ENCODE results near the gene FOXK2. TPM values are rescaled to one million over a fixed set of nuclear protein-coding genes. Genes with fewer than 3 reads are reported as not detected.

FOXK2 gene
- polyA plus RNA-seq, 4 donors = 11.6 to 25.9 (median 18.0) TPM

GRCh38 chr17:82594571-82594970, 75.0 kb downstream of the FOXK2 start:
- WGBS, 3 donors = 96% methylated on average over 11 of the region's 11 CpGs
- FAIRE-seq = no peak
- Histone ChIP-seq H3K27me3 (ENCODE audit: control insufficient read depth in 3 of 3, insufficient read depth in 3 of 3, low read length in 3 of 3) (no peaks in the 10 kb centered on the region), H3K27ac (ENCODE audit: low read depth in 1 of 3, low read length in 2 of 3) (no peak overlapping the region), H3K4me1 (ENCODE audit: control insufficient read depth in 3 of 3, insufficient read depth in 2 of 3, low read depth in 1 of 3, low read length in 2 of 3) (peaks cover 4 to 18% (median 4%) of the 10 kb centered on the region in 3 donors), H3K9me3 (ENCODE audit: control insufficient read depth in 2 of 2, insufficient read depth in 1 of 2, low read depth in 1 of 2, low read length in 1 of 2) (no peaks in the 10 kb centered on the region), H3K36me3 (ENCODE audit: control insufficient read depth in 3 of 3, insufficient read depth in 2 of 3, low read depth in 1 of 3, low read length in 3 of 3) (peaks cover 0 to 76% (median 2%) of the 10 kb centered on the region in 3 donors), H3K4me3 (ENCODE audit: low read depth in 1 of 3, low read length in 3 of 3) (no peak overlapping the region)
- no peak for DNase-seq

DNA sequence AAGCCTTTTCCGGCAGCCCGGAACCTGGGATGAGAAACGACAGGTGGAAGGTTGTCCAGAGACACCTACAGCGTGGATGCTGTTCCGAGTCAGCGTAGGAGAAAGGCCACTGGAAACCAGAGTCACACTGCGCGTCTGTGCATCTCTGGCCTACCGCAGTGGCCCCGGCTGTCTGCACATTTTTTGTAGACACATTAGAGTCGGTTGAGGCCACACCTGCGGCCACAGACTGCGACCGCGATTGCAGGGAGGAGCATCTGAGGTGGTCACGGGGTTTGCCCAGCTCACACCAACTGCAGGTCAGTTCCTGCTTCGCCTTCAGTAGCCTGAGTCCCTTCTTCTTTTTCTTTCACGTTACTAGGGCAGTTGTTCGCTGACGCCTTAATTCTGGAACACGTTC, 76.4 kb downstream of the FOXK2 start:
- peaks cover 4 to 18% (median 4%) of the 10 kb centered on the region in 3 donors for H3K4me1 ChIP-seq (ENCODE audit: control insufficient read depth in 3 of 3, insufficient read depth in 2 of 3, low read depth in 1 of 3, low read length in 2 of 3)
- no peaks in the 10 kb centered on the region for H3K9me3 ChIP-seq (ENCODE audit: control insufficient read depth in 2 of 2, insufficient read depth in 1 of 2, low read depth in 1 of 2, low read length in 1 of 2)
- DNase-seq (no peak), FAIRE-seq (no peak)
- no peak overlapping the region for H3K27ac ChIP-seq (ENCODE audit: low read depth in 1 of 3, low read length in 2 of 3)
- H3K36me3 ChIP-seq (ENCODE audit: control insufficient read depth in 3 of 3, insufficient read depth in 2 of 3, low read depth in 1 of 3, low read length in 3 of 3) = peaks cover 0 to 81% (median 7%) of the 10 kb centered on the region in 3 donors
- 86 to 94% (median 89%) methylated on average over 21 of the region's 21 CpGs for WGBS, 3 donors
- no peaks in the 10 kb centered on the region for H3K27me3 ChIP-seq (ENCODE audit: control insufficient read depth in 3 of 3, insufficient read depth in 3 of 3, low read length in 3 of 3)
- H3K4me3 ChIP-seq (ENCODE audit: low read depth in 1 of 3, low read length in 3 of 3) = no peak overlapping the region

DNA sequence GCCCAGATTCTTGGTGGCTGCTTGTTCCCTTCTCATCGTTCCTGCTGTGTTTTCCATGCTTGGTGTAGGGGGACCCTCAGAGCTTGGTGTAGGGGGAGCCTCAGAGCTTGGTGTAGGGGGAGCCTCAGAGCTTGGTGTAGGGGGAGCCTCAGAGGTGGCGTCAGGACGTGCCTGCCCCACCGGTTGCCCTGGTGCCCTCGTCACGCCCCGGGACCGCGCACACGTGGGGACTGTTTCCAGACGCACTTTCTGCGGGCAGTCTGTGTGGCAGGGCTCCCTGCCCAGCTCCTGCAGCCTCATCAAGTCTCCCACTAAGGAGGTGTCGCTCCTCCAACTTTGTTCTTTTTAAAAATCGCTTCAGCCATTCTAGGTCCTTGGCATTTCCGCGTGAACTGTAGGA, 76.8 kb downstream of the FOXK2 start:
- H3K27ac ChIP-seq (ENCODE audit: low read depth in 1 of 3, low read length in 2 of 3) = no peak overlapping the region
- peaks cover 0 to 81% (median 7%) of the 10 kb centered on the region in 3 donors for H3K36me3 ChIP-seq (ENCODE audit: control insufficient read depth in 3 of 3, insufficient read depth in 2 of 3, low read depth in 1 of 3, low read length in 3 of 3)
- WGBS, 3 donors = 84 to 87% (median 84%) methylated on average over 16 of the region's 16 CpGs
- H3K27me3 ChIP-seq (ENCODE audit: control insufficient read depth in 3 of 3, insufficient read depth in 3 of 3, low read length in 3 of 3) = no peaks in the 10 kb centered on the region
- no peak overlapping the region for H3K4me3 ChIP-seq (ENCODE audit: low read depth in 1 of 3, low read length in 3 of 3)
- peaks cover 4 to 18% (median 4%) of the 10 kb centered on the region in 3 donors for H3K4me1 ChIP-seq (ENCODE audit: control insufficient read depth in 3 of 3, insufficient read depth in 2 of 3, low read depth in 1 of 3, low read length in 2 of 3)
- no peaks in the 10 kb centered on the region for H3K9me3 ChIP-seq (ENCODE audit: control insufficient read depth in 2 of 2, insufficient read depth in 1 of 2, low read depth in 1 of 2, low read length in 1 of 2)
- no peak for DNase-seq
- no peak for FAIRE-seq

GRCh38 chr17:82596837-82597672, 77.5 kb downstream of the FOXK2 start:
- 92% methylated on average over 31 to 33 of the region's 33 CpGs for WGBS, 3 donors
- DNase-seq (no peak), FAIRE-seq (no peak)
- Histone ChIP-seq H3K9me3 (ENCODE audit: control insufficient read depth in 2 of 2, insufficient read depth in 1 of 2, low read depth in 1 of 2, low read length in 1 of 2) (no peaks in the 10 kb centered on the region), H3K27ac (ENCODE audit: low read depth in 1 of 3, low read length in 2 of 3) (no peak overlapping the region), H3K27me3 (ENCODE audit: control insufficient read depth in 3 of 3, insufficient read depth in 3 of 3, low read length in 3 of 3) (no peaks in the 10 kb centered on the region), H3K4me3 (ENCODE audit: low read depth in 1 of 3, low read length in 3 of 3) (no peak overlapping the region), H3K36me3 (ENCODE audit: control insufficient read depth in 3 of 3, insufficient read depth in 2 of 3, low read depth in 1 of 3, low read length in 3 of 3) (peaks cover 5 to 81% (median 14%) of the 10 kb centered on the region in 3 donors), H3K4me1 (ENCODE audit: control insufficient read depth in 3 of 3, insufficient read depth in 2 of 3, low read depth in 1 of 3, low read length in 2 of 3) (peaks cover 4 to 15% (median 4%) of the 10 kb centered on the region in 3 donors)

- FAIRE-seq = no peak
Measured at GRCh38 chr17:82598256-82599119, 79.0 kb downstream of the FOXK2 start.

DNA sequence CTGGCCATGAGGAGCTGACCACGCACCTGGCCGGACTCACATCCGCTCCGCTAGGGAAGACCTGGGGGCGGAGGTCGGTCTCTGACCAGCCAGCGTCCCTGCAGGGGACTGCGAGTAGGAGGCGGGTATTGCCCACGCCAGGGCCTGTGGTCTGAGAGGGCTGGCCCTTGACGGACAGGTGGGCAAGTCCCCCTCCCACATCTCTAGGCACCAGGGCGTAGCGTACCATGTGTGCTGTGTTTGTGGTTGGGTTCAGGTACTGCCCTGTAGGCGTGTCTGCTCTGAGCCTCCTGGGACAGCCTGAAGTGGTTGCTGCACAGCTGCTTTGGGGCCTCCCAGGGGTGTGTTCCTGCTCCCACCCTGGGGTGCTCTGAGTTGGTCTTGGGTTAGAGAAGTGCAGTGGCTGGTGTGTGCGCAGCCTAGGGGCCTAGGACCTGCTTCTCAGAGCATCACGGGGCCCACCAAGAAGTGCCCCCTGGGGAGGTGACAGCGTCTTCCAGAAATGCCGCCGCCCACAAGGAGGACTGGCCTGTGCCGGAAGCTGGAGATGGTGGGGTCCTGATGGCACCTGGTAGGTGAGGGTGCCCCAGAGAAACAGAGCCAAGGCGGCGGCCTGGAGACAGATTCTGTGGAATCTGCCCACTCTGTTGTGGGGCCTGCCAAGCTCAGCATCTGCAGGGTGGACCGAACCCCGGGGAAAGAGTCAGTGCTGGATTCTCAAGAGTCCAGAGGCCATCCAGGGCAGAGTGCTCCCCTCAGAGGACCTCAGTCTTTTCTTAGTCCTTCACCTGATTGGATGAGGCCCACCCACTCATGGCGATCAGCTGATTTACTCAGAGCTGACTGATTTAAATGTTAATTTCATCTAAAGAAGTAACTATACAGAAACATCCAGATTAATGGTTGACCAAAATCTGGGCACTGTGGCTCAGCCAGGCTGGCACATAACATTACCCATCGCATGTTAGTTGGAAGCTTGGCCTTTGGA, 80.4 kb downstream of the FOXK2 start:
- Histone ChIP-seq H3K36me3 (ENCODE audit: control insufficient read depth in 3 of 3, insufficient read depth in 2 of 3, low read depth in 1 of 3, low read length in 3 of 3) (peaks cover 10 to 96% (median 17%) of the 10 kb centered on the region in 3 donors), H3K27ac (ENCODE audit: low read depth in 1 of 3, low read length in 2 of 3) (no peak overlapping the region), H3K9me3 (ENCODE audit: control insufficient read depth in 2 of 2, insufficient read depth in 1 of 2, low read depth in 1 of 2, low read length in 1 of 2) (no peaks in the 10 kb centered on the region), H3K27me3 (ENCODE audit: control insufficient read depth in 3 of 3, insufficient read depth in 3 of 3, low read length in 3 of 3) (no peaks in the 10 kb centered on the region), H3K4me1 (ENCODE audit: control insufficient read depth in 3 of 3, insufficient read depth in 2 of 3, low read depth in 1 of 3, low read length in 2 of 3) (no peaks in the 10 kb centered on the region), H3K4me3 (ENCODE audit: low read depth in 1 of 3, low read length in 3 of 3) (no peak overlapping the region)
- FAIRE-seq = no peak
- DNase-seq = no peak
- 90 to 97% (median 92%) methylated on average over 26 of the region's 26 CpGs for WGBS, 3 donors

More at GRCh38 chr17:82598256-82599119, 79.0 kb downstream of the FOXK2 start:
- Histone ChIP-seq H3K27me3 (ENCODE audit: control insufficient read depth in 3 of 3, insufficient read depth in 3 of 3, low read length in 3 of 3) (no peaks in the 10 kb centered on the region), H3K4me3 (ENCODE audit: low read depth in 1 of 3, low read length in 3 of 3) (no peak overlapping the region), H3K36me3 (ENCODE audit: control insufficient read depth in 3 of 3, insufficient read depth in 2 of 3, low read depth in 1 of 3, low read length in 3 of 3) (peaks cover 10 to 92% (median 14%) of the 10 kb centered on the region in 3 donors), H3K27ac (ENCODE audit: low read depth in 1 of 3, low read length in 2 of 3) (no peak overlapping the region), H3K9me3 (ENCODE audit: control insufficient read depth in 2 of 2, insufficient read depth in 1 of 2, low read depth in 1 of 2, low read length in 1 of 2) (no peaks in the 10 kb centered on the region), H3K4me1 (ENCODE audit: control insufficient read depth in 3 of 3, insufficient read depth in 2 of 3, low read depth in 1 of 3, low read length in 2 of 3) (peaks cover 4 to 6% (median 4%) of the 10 kb centered on the region in 3 donors)
- no peak for DNase-seq
- 82 to 93% (median 85%) methylated on average over 23 of the region's 23 CpGs for WGBS, 3 donors

GRCh38 chr17:82600731-82601446, 81.4 kb downstream of the FOXK2 start:
- peaks cover 10 to 94% (median 18%) of the 10 kb centered on the region in 3 donors for H3K36me3 ChIP-seq (ENCODE audit: control insufficient read depth in 3 of 3, insufficient read depth in 2 of 3, low read depth in 1 of 3, low read length in 3 of 3)
- DNase-seq (no peak), FAIRE-seq (no peak)
- H3K4me3 ChIP-seq (ENCODE audit: low read depth in 1 of 3, low read length in 3 of 3) = no peak overlapping the region
- H3K4me1 ChIP-seq (ENCODE audit: control insufficient read depth in 3 of 3, insufficient read depth in 2 of 3, low read depth in 1 of 3, low read length in 2 of 3) = no peaks in the 10 kb centered on the region
- H3K9me3 ChIP-seq (ENCODE audit: control insufficient read depth in 2 of 2, insufficient read depth in 1 of 2, low read depth in 1 of 2, low read length in 1 of 2) = no peaks in the 10 kb centered on the region
- 97 to 99% (median 97%) methylated on average over 35 to 37 of the region's 37 CpGs for WGBS, 3 donors
- no peak overlapping the region for H3K27ac ChIP-seq (ENCODE audit: low read depth in 1 of 3, low read length in 2 of 3)
- H3K27me3 ChIP-seq (ENCODE audit: control insufficient read depth in 3 of 3, insufficient read depth in 3 of 3, low read length in 3 of 3) = no peaks in the 10 kb centered on the region
